Esophagus squamous epithelium (tissue), 5 donors: Measurements from ENCODE around the gene COA6. TPM values are rescaled to one million over a fixed set of nuclear protein-coding genes. Genes with fewer than 3 reads are reported as not detected.

Experiments used
- DNase-seq: peaks from one replicate; lab custom pipeline; 2025; lab: John Stamatoyannopoulos, UW
- H3K27ac ChIP-seq, 4 donors: fragments of 200-600 bp; sonication (generic); one replicate each; pipeline ENCODE4 v1.5.1; 2016 to 2019; ENCODE audit warnings: mild to moderate bottlenecking in 1 of 4
- H3K27me3 ChIP-seq, 4 donors: fragments of 200-600 bp; sonication (generic); 1 replicate in 3 of 4; 2 replicates in 1 of 4; pipeline versions ENCODE4 v1.5.1 to v1.6.0; 2017 to 2021; ENCODE audit warnings: antibody characterized with exemption in 1 of 4
- H3K36me3 ChIP-seq, 3 donors: fragments of 200-600 bp; sonication (generic); one replicate each; pipeline ENCODE4 v1.5.1; 2016 to 2019
- H3K4me1 ChIP-seq, 3 donors: fragments of 200-600 bp; sonication (generic); one replicate each; pipeline ENCODE4 v1.5.1; 2017 to 2019
- H3K4me3 ChIP-seq, 4 donors: fragments of 200-600 bp; sonication (generic); 1 replicate in 3 of 4; 2 replicates in 1 of 4; pipeline ENCODE4 v1.5.1; 2016 to 2019; ENCODE audit warnings: mild to moderate bottlenecking in 2 of 4, moderate library complexity in 1 of 4
- H3K9me3 ChIP-seq, 3 donors: fragments of 200-600 bp; sonication (generic); one replicate each; pipeline ENCODE4 v1.5.1; 2016 to 2019
- POLR2A ChIP-seq, 4 donors: fragments of 450-650 bp; IDR thresholded peaks; one replicate each; pipeline ENCODE4 v1.6.1; 2017; ENCODE audit warnings: antibody characterized with exemption in 4 of 4, mild to moderate bottlenecking in 4 of 4, moderate library complexity in 3 of 4
- WGBS, 2 donors: methylation state at CpG; one replicate each; pipeline ENCODE4 v1.1.5; 2018; 5-methylcytosine and 5-hydroxymethylcytosine counted together
- intact Hi-C: fragments of 100-400 bp; cut with DNase I; formaldehyde crosslinking; loops from one replicate; pipeline ENCODE4 v1.15.0; 2022
- total RNA-seq, 4 donors: library from RNA; depleted of rRNA; stranded (reverse); fragments of >200 nt; gene quantifications; one replicate each; pipeline ENCODE4 v1.1.0, GENCODE V29; 2016
- TF ChIP-seq, protein P1 (sequence below), 6 experiments: fragments of 450-650 bp in 4 of 6; fragments of 200-600 bp in 2 of 6; sonication (generic) in 2 of 6; IDR thresholded peaks; one replicate each; pipeline ENCODE4 v1.5.1; 2016 to 2019; ENCODE audit warnings: antibody characterized with exemption in 6 of 6, mild to moderate bottlenecking in 4 of 6, moderate library complexity in 4 of 6
- donor health status: DM: yes; HTN: yes; CAD: no.

COA6 gene
- total RNA-seq, 4 donors from 2014 or later = 17.1 to 33.5 (median 24.6) TPM

GRCh38 chr1:234402939-234403338, 29.7 kb downstream of the COA6 start:
- WGBS, 2 donors = 85 to 90% methylated on average over 3 of the region's 3 CpGs
- Histone ChIP-seq H3K4me1 (peaks cover 0 to 24% (median 0%) of the 10 kb centered on the region in 3 donors), H3K36me3 (peaks cover 0 to 26% (median 0%) of the 10 kb centered on the region in 3 donors), H3K27ac (no peak overlapping the region), H3K4me3 (no peak overlapping the region), H3K27me3 (no peaks in the 10 kb centered on the region), H3K9me3 (no peaks in the 10 kb centered on the region)
- intact Hi-C loops = no loop called here
- TF ChIP-seq, protein P1, sequence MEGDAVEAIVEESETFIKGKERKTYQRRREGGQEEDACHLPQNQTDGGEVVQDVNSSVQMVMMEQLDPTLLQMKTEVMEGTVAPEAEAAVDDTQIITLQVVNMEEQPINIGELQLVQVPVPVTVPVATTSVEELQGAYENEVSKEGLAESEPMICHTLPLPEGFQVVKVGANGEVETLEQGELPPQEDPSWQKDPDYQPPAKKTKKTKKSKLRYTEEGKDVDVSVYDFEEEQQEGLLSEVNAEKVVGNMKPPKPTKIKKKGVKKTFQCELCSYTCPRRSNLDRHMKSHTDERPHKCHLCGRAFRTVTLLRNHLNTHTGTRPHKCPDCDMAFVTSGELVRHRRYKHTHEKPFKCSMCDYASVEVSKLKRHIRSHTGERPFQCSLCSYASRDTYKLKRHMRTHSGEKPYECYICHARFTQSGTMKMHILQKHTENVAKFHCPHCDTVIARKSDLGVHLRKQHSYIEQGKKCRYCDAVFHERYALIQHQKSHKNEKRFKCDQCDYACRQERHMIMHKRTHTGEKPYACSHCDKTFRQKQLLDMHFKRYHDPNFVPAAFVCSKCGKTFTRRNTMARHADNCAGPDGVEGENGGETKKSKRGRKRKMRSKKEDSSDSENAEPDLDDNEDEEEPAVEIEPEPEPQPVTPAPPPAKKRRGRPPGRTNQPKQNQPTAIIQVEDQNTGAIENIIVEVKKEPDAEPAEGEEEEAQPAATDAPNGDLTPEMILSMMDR (IDR thresholded peaks at IDR 0.05) = no peak
- TF ChIP-seq POLR2A (IDR thresholded peaks at IDR 0.05) = no peak
- DNase-seq = no peak

- peaks cover 0 to 7% (median 0%) of the 10 kb centered on the region in 3 donors for H3K4me1 ChIP-seq
- H3K36me3 ChIP-seq = peaks cover 0 to 45% (median 0%) of the 10 kb centered on the region in 3 donors
- DNase-seq = no peak
- WGBS, 2 donors = 71 to 86% methylated on average over 3 to 6 of the region's 6 CpGs
- H3K4me3 ChIP-seq = no peak overlapping the region
- H3K9me3 ChIP-seq = no peaks in the 10 kb centered on the region
- intact Hi-C loops = no loop called here
- TF ChIP-seq, protein P1 (IDR thresholded peaks at IDR 0.05) = no peak
- TF ChIP-seq POLR2A (IDR thresholded peaks at IDR 0.05) = no peak
- no peaks in the 10 kb centered on the region for H3K27me3 ChIP-seq
- no peak overlapping the region for H3K27ac ChIP-seq
These were observed 32.4 kb downstream of the COA6 start for GRCh38 chr1:234405676-234406075.

GRCh38 chr1:234406871-234407270, 33.6 kb downstream of the COA6 start:
- H3K4me3 ChIP-seq = no peak overlapping the region
- no peaks in the 10 kb centered on the region for H3K27me3 ChIP-seq
- no peak for DNase-seq
- H3K9me3 ChIP-seq = no peaks in the 10 kb centered on the region
- H3K4me1 ChIP-seq = no peaks in the 10 kb centered on the region
- no peak overlapping the region for H3K27ac ChIP-seq
- WGBS, 2 donors = 87 to 89% methylated on average over 4 of the region's 4 CpGs
- peaks cover 0 to 57% (median 0%) of the 10 kb centered on the region in 3 donors for H3K36me3 ChIP-seq
- intact Hi-C loops = no loop called here
- no peak for TF ChIP-seq POLR2A (IDR thresholded peaks at IDR 0.05)
- TF ChIP-seq, protein P1 (IDR thresholded peaks at IDR 0.05) = no peak

GRCh38 chr1:234408757-234409156, 35.5 kb downstream of the COA6 start:
- TF ChIP-seq, protein P1 (IDR thresholded peaks at IDR 0.05) = no peak
- no peak for TF ChIP-seq POLR2A (IDR thresholded peaks at IDR 0.05)
- Histone ChIP-seq H3K27me3 (no peaks in the 10 kb centered on the region), H3K27ac (no peak overlapping the region), H3K36me3 (peaks cover 0 to 76% (median 0%) of the 10 kb centered on the region in 3 donors), H3K4me3 (no peak overlapping the region), H3K9me3 (no peaks in the 10 kb centered on the region), H3K4me1 (no peaks in the 10 kb centered on the region)
- WGBS, 2 donors = 83 to 89% methylated on average over 9 of the region's 9 CpGs
- no peak for DNase-seq
- intact Hi-C loops = no loop called here

DNA sequence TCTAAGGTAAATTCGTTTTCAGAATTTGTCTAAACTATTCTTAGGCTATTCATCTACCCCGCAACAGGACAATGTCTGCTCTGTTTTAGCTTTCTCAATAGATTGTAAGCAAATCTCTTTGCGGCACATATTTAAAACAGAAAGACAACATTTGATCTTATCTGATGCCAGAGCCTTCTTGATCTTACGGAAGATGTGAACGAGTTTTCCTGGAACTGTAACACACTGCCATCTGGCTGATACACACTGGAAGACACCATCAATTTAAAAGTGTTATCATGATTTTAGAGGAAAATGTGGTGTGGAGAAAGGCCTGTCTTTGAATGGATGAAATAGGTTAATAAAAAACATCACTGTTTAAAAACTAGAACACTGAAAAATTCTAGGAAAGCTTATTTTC, 36.1 kb downstream of the COA6 start:
- H3K36me3 ChIP-seq = peaks cover 0 to 82% (median 0%) of the 10 kb centered on the region in 3 donors
- no peak overlapping the region for H3K4me3 ChIP-seq
- WGBS, 2 donors = 78 to 83% methylated on average over 5 of the region's 5 CpGs
- no peak for TF ChIP-seq POLR2A (IDR thresholded peaks at IDR 0.05)
- intact Hi-C loops = no loop called here
- H3K27ac ChIP-seq = no peak overlapping the region
- H3K4me1 ChIP-seq = no peaks in the 10 kb centered on the region
- DNase-seq = no peak
- no peaks in the 10 kb centered on the region for H3K27me3 ChIP-seq
- H3K9me3 ChIP-seq = no peaks in the 10 kb centered on the region

DNA sequence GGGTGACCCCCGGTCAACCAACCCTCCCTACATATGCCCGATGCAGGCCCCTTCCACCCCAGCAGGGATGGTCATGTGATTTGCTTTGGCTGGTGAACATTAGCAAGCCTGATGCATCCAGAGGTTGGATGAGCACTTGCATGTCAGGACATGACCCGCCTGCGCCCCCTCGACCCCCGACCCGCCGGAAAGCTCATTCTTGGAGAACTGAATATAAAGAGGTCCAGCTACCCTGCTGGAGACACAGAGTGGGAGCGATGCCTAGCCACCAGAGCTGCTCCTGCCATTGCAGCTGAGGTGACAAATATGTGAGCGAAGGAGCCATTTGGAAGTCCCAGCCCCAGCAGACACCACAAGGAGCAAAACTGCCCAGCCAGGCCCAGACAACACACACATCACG, 39.6 kb downstream of the COA6 start:
- intact Hi-C loops = no loop called here
- Histone ChIP-seq H3K27me3 (no peaks in the 10 kb centered on the region), H3K27ac (no peak overlapping the region), H3K4me3 (no peak overlapping the region), H3K9me3 (no peaks in the 10 kb centered on the region), H3K36me3 (peaks cover 0 to 92% (median 0%) of the 10 kb centered on the region in 3 donors), H3K4me1 (no peaks in the 10 kb centered on the region)
- no peak for DNase-seq
- no peak for TF ChIP-seq POLR2A (IDR thresholded peaks at IDR 0.05)
- TF ChIP-seq, protein P1 (IDR thresholded peaks at IDR 0.05) = no peak
- WGBS, 2 donors = 83 to 92% methylated on average over 2 to 7 of the region's 11 CpGs
